Glutamatergic neuron (in vitro differentiated cells): Measurements from ENCODE around the gene CNOT8. TPM values are rescaled to one million over a fixed set of nuclear protein-coding genes. Genes with fewer than 3 reads are reported as not detected.

Source experiments
- DNase-seq: peaks from one replicate; pipeline ENCODE4 v3.0.0; 2022
- H3K27ac Mint-ChIP-seq: one replicate; pipeline ENCODE4 v1.8.0; 2020; ENCODE audit warnings: mild to moderate bottlenecking, mixed read lengths, inconsistent platforms; ENCODE audit not compliant: unreplicated experiment
- H3K27me3 Mint-ChIP-seq: one replicate; pipeline ENCODE4 v1.8.0; 2020; ENCODE audit warnings: mild to moderate bottlenecking, moderate library complexity, mixed read lengths, inconsistent platforms; ENCODE audit not compliant: unreplicated experiment
- H3K36me3 Mint-ChIP-seq: one replicate; pipeline ENCODE4 v1.8.0; 2020; ENCODE audit warnings: mild to moderate bottlenecking, mixed read lengths, inconsistent platforms; ENCODE audit not compliant: unreplicated experiment
- H3K4me1 Mint-ChIP-seq: one replicate; pipeline ENCODE4 v1.8.0; 2020; ENCODE audit warnings: mild to moderate bottlenecking, low read depth, mixed read lengths, inconsistent platforms; ENCODE audit not compliant: unreplicated experiment
- H3K4me3 Mint-ChIP-seq: one replicate; pipeline ENCODE4 v1.8.0; 2020; ENCODE audit warnings: mild to moderate bottlenecking, mixed read lengths, inconsistent platforms; ENCODE audit not compliant: unreplicated experiment
- H3K9me3 Mint-ChIP-seq: one replicate; pipeline ENCODE4 v1.8.0; 2020; ENCODE audit warnings: mild to moderate bottlenecking, moderate library complexity, mixed read lengths, inconsistent platforms; ENCODE audit not compliant: unreplicated experiment
- CTCF ChIP-seq: fragments of 200-600 bp; sonication (generic); IDR thresholded peaks from one replicate; pipeline ENCODE4 v1.5.0; 2021; ENCODE audit not compliant: partially characterized antibody, unreplicated experiment
- total RNA-seq: library from RNA; stranded (reverse); fragmentation: NEBNext Ultra II Directional; extraction: Animal tissue kit (Norgen Biotek cat#: 25700); gene quantifications from one replicate; pipeline ENCODE4 v1.2.1, GENCODE V29; 2021; ENCODE audit not compliant: unreplicated experiment

The CNOT8 gene
- total RNA-seq, 1 donor from 2014 or later = 54.7 TPM

DNA sequence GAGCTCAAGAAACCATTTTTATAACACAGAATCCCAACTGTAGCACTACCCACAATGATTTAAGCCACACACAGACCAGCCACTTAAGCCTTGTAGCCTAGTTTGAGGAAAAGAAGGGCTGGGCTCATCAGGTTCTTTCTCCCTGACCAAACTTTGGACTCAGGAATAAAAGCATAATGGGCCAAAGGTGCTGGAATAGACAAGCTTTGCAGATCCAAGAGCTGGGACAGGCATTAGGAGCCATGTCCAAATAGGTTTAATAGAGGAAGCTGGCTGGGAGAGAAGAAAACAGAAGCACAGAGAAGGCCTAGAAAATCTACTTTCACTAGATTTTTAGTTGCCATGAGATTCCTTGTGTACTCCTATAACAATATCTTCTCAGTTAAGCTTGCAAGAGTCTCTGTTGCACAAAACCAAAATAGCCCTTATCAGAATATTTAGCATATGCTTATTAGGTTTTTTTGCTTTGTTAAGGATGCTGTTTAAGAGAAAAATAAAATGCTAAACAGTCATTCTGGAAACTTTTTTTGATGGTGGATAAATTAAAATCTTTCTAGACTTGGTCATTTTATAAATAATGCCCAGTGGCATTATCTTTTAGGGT, 38.2 kb downstream of the CNOT8 start:
- no peak overlapping the region for H3K27ac Mint-ChIP-seq
- no peaks in the 10 kb centered on the region for H3K4me1 Mint-ChIP-seq
- no peak overlapping the region for H3K4me3 Mint-ChIP-seq
- H3K36me3 Mint-ChIP-seq = no peaks in the 10 kb centered on the region
- no peak for DNase-seq
- no peaks in the 10 kb centered on the region for H3K9me3 Mint-ChIP-seq
- TF ChIP-seq CTCF = no peak
- peaks cover 2% of the 10 kb centered on the region for H3K27me3 Mint-ChIP-seq

DNA sequence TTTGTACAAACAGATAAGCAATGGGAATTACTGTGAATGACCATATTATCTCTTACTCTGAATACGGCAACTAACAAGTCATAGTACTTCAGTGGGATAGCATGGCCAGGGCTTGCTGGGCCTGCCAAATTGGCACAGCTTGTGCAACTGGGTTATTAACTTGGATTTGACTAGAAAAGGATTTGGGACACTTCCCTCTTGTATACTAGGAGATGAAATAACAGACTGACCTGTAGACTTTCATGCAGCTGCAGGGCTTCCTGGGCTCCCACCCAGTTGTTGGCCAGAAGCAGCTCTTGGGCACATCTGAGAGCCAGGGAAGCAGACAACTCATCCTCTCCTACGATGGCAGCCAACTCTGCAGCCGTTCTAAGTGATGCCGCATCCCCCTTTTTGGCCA, 39.8 kb downstream of the CNOT8 start:
- H3K27ac Mint-ChIP-seq = no peak overlapping the region
- no peak for TF ChIP-seq CTCF
- no peaks in the 10 kb centered on the region for H3K36me3 Mint-ChIP-seq
- H3K9me3 Mint-ChIP-seq = no peaks in the 10 kb centered on the region
- H3K27me3 Mint-ChIP-seq = peaks cover 2% of the 10 kb centered on the region
- DNase-seq = no peak
- H3K4me3 Mint-ChIP-seq = no peak overlapping the region
- H3K4me1 Mint-ChIP-seq = no peaks in the 10 kb centered on the region

DNA sequence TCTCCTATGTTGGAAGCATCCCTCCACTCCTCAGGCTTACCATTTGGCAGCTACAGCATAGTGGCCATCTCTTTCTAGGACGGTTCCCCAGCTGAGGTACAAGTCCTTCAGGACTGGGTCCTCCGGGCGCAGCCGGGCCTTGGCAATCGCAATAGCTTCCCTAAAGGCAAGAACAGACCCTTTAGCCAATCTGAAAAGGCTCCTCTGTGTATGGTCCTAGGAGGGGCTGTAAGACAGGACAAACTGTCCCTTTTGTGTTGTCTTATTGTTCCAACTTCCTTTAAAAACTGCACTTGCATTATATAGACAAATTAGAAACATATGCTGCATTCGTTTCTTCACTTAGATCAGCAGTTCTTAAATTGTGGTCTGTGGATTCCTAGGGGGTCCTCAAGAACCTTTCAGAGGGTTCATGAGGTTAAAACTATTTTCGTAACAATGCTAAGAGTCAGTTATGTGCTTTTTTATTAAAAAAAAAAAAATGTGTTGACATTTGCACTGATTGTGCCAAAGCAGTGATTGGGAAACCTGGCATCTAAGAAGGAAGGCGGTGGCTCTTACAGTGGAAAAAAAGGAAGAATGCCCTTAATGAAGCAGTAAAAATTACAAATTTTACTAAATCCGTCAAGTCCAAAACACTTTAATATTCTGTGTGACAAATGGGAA, 40.9 kb downstream of the CNOT8 start:
- peaks cover 2% of the 10 kb centered on the region for H3K27me3 Mint-ChIP-seq
- no peak overlapping the region for H3K4me3 Mint-ChIP-seq
- H3K9me3 Mint-ChIP-seq = no peaks in the 10 kb centered on the region
- no peak for DNase-seq
- no peaks in the 10 kb centered on the region for H3K4me1 Mint-ChIP-seq
- no peak overlapping the region for H3K27ac Mint-ChIP-seq
- TF ChIP-seq CTCF = no peak
- H3K36me3 Mint-ChIP-seq = no peaks in the 10 kb centered on the region

DNA sequence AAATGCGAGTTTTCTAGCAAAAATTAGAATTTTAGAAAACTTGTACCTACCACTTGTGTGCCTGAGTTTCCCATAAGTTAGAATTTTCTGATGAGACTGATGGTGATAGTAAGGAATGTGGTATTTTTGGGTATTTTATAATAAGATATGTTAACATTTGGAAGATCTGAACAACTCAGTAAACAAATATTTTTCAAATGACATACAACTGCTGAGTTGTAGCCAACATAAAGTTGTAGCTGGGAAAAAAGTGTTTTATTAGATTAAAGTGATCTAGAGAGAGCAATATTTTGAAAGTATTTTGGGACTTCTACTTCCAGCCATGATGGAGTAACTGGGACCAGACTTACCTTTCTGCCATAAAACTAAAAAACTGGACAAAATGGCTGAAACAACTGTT, 41.6 kb downstream of the CNOT8 start:
- no peak overlapping the region for H3K4me3 Mint-ChIP-seq
- no peak overlapping the region for H3K27ac Mint-ChIP-seq
- H3K27me3 Mint-ChIP-seq = peaks cover 2% of the 10 kb centered on the region
- H3K9me3 Mint-ChIP-seq = no peaks in the 10 kb centered on the region
- TF ChIP-seq CTCF = no peak
- no peak for DNase-seq
- no peaks in the 10 kb centered on the region for H3K4me1 Mint-ChIP-seq
- H3K36me3 Mint-ChIP-seq = no peaks in the 10 kb centered on the region

GRCh38 chr5:154901276-154901675, 42.8 kb downstream of the CNOT8 start:
- H3K36me3 Mint-ChIP-seq = no peaks in the 10 kb centered on the region
- no peak overlapping the region for H3K4me3 Mint-ChIP-seq
- H3K27ac Mint-ChIP-seq = no peak overlapping the region
- no peak for TF ChIP-seq CTCF
- H3K27me3 Mint-ChIP-seq = peaks cover 2% of the 10 kb centered on the region
- H3K4me1 Mint-ChIP-seq = no peaks in the 10 kb centered on the region
- DNase-seq = no peak
- no peaks in the 10 kb centered on the region for H3K9me3 Mint-ChIP-seq
